Measurements from ENCODE around the gene TNS1.

GRCh38 chr2:217801115-217801531 is 201.7 kb downstream of the TNS1 start:
- TF ChIP-seq, protein P1, sequence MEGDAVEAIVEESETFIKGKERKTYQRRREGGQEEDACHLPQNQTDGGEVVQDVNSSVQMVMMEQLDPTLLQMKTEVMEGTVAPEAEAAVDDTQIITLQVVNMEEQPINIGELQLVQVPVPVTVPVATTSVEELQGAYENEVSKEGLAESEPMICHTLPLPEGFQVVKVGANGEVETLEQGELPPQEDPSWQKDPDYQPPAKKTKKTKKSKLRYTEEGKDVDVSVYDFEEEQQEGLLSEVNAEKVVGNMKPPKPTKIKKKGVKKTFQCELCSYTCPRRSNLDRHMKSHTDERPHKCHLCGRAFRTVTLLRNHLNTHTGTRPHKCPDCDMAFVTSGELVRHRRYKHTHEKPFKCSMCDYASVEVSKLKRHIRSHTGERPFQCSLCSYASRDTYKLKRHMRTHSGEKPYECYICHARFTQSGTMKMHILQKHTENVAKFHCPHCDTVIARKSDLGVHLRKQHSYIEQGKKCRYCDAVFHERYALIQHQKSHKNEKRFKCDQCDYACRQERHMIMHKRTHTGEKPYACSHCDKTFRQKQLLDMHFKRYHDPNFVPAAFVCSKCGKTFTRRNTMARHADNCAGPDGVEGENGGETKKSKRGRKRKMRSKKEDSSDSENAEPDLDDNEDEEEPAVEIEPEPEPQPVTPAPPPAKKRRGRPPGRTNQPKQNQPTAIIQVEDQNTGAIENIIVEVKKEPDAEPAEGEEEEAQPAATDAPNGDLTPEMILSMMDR (conservative IDR thresholded peaks at IDR 0.05; ENCODE audit: low read length) = no peak
- TF ChIP-seq EZH2phosphoT487 (IDR thresholded peaks at IDR 0.05; ENCODE audit: borderline replicate concordance) = no peak

Measured in Loucy (cell line).